ENCODE data around the gene ZNF688. TPM values are rescaled to one million over a fixed set of nuclear protein-coding genes. Genes with fewer than 3 reads are reported as not detected.

The ZNF688 gene
- total and polyA plus RNA-seq, 9 donors, result 10.3 to 31.2 (median 15.4) TPM

DNA sequence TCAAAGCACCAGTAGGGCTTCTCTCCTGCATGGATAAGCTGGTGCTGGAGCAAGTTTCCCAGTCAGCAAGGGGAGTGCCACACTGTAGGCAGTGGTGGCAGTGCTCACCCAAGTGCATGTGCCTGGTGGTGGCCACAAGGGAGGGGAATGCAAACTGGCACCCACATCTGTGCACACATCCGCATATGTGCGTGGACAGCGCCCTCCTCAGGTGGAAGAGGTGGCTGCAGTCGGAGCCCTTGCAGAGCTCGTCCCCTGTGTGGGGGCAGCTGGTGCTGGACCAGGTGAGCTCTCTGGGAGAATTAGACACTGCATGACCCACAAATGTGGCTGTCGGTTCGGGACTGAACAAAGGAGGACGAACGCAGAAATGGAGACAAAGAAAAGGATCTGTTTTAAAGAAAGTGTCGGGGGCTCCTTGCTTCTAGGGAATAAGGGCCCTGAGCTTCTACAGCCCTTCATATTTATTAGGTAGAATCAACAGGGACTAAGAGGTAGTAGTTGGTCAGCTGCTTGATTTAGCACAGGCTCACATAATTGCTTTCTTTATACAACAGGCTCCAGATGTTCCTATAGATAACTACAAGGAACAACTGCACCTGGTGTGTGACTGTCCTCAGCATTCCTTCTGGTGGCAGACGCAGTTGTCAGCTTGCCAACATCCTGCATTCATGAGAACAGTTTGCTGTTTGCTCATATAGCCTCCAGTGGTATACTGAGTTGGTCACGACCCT lies 44.0 kb upstream of the ZNF688 start:
- no peak for TF ChIP-seq POLR2A (IDR thresholded peaks at IDR 0.05)
- TF ChIP-seq CTCF (IDR thresholded peaks at IDR 0.05), result no peak
- no peak for TF ChIP-seq EP300 (IDR thresholded peaks at IDR 0.05)
- 32 to 47% (median 44%) methylated on average over 12 of the region's 12 CpGs for WGBS, 3 donors
- DNase-seq, result peak in 1 of 5 donors; percentile 42
- Histone ChIP-seq H3K9me3 (no peaks in the 10 kb centered on the region), H3K27me3 (no peaks in the 10 kb centered on the region), H3K27ac (no peak overlapping the region), H3K4me1 (ENCODE audit: insufficient read depth) (no peaks in the 10 kb centered on the region), H3K4me3 (no peak overlapping the region), H3K36me3 (no peaks in the 10 kb centered on the region)
- intact Hi-C loops (cut with DNase I), result no loop called here

- 0 to 1% (median 0%) methylated on average over 49 to 63 of the region's 63 CpGs for WGBS, 3 donors
- H3K36me3 ChIP-seq, result no peaks in the 10 kb centered on the region
- H3K27ac ChIP-seq, result peak within 1 kb of the TSS; percentile 69 to 92
- H3K9me3 ChIP-seq, result no peaks in the 10 kb centered on the region
- TF ChIP-seq CTCF (IDR thresholded peaks at IDR 0.05) (peak in 1 of 3 donors; percentile 11), POLR2A (IDR thresholded peaks at IDR 0.05) (peak; percentile 38), EP300 (IDR thresholded peaks at IDR 0.05) (no peak)
- H3K4me3 ChIP-seq, result peak within 1 kb of the TSS; percentile 79
- H3K4me1 ChIP-seq (ENCODE audit: insufficient read depth), result peaks cover 5% of the 10 kb centered on the region
- intact Hi-C loops (cut with DNase I), result no loop called here
- DNase-seq, result peak; percentile 93 to 98 (median 96)
- no peaks in the 10 kb centered on the region for H3K27me3 ChIP-seq
Measured at GRCh38 chr16:30609926-30610839, 38.7 kb upstream of the ZNF688 start, which contains the start of gene ZNF689. Gene ZNF689 (minus strand): TSS chr16:30610389. CDS start chr16:30610041, 348 bp downstream.

DNA sequence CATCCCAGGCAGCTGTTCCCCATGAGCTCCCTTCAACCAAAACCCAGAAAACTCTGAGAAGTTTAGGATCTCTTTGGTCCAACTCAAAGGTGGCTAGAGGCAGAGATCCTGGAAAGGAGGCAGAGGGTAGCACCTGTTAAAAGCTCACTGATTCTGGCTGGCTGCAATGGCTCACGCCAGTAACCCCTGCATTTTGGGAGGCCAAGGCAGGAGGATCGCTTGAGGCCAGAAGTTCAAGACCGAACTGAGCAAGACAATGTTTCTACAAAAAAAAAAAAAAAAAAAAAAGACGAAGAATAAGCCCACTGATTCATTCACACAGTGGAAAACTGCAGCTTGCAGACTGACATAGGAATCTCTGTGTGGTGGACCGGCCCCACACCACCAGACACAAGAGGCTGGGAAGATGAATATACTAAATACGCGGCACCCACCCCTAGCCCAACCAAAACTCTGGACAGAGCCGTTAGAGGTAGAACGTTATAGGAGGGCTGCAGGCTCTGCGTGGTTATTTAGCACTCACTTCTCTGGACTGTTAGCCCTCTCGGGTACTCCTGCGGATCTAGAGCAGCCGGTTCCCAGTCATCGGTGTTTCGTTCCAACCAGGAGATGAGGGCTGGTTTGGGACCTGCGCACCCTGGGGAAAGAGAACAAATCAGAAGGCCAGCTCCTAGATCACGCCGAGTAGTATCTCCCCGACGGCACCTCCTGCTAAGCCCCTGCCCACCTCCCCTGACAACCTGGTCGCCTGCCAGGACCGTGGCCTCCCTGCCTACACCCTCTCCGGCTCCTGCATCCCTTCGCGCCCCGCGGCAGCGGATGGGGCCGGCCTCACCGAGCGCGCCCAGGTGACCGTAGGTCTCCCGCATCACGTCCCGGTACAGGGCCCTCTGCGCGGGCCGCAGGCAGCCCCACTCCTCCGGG lies 37.8 kb upstream of the ZNF688 start:
- intact Hi-C loops (cut with DNase I), result no loop called here
- H3K27me3 ChIP-seq, result no peaks in the 10 kb centered on the region
- no peaks in the 10 kb centered on the region for H3K36me3 ChIP-seq
- peaks cover 5% of the 10 kb centered on the region for H3K4me1 ChIP-seq (ENCODE audit: insufficient read depth)
- no peaks in the 10 kb centered on the region for H3K9me3 ChIP-seq
- peak overlapping the region; percentile 69 to 92 for H3K27ac ChIP-seq
- WGBS, 3 donors, result 8 to 12% (median 10%) methylated on average over 30 to 40 of the region's 40 CpGs
- peak; percentile 61 to 83 (median 74) for DNase-seq
- peak overlapping the region; percentile 79 for H3K4me3 ChIP-seq
- TF ChIP-seq CTCF (IDR thresholded peaks at IDR 0.05), result no peak
- TF ChIP-seq POLR2A (IDR thresholded peaks at IDR 0.05), result no peak
- TF ChIP-seq EP300 (IDR thresholded peaks at IDR 0.05), result no peak

- 92 to 95% (median 94%) methylated on average over 3 of the region's 3 CpGs for WGBS, 3 donors
- intact Hi-C loops (cut with DNase I), result no loop called here
- Histone ChIP-seq H3K4me1 (ENCODE audit: insufficient read depth) (peaks cover 5% of the 10 kb centered on the region), H3K4me3 (no peak overlapping the region), H3K27ac (no peak overlapping the region), H3K36me3 (no peaks in the 10 kb centered on the region), H3K27me3 (no peaks in the 10 kb centered on the region), H3K9me3 (no peaks in the 10 kb centered on the region)
- DNase-seq, result no peak
- TF ChIP-seq POLR2A (IDR thresholded peaks at IDR 0.05) (no peak), EP300 (IDR thresholded peaks at IDR 0.05) (no peak), CTCF (IDR thresholded peaks at IDR 0.05) (no peak)
Measured at GRCh38 chr16:30606004-30606403, 34.5 kb upstream of the ZNF688 start.
